OCI-LY7 (cell line): ENCODE results near the gene AKAP7.

Experiments used
- CTCF ChIP-seq: fragments of 200-600 bp; sonication (generic); conservative IDR thresholded peaks from 2 replicates; pipeline ENCODE4 v1.5.1; 2014; ENCODE audit warnings: mild to moderate bottlenecking, antibody characterized with exemption, low read length, moderate library complexity, mixed read lengths
- EZH2phosphoT487 ChIP-seq: fragments of 200-600 bp; sonication (generic); IDR thresholded peaks from 2 replicates; pipeline ENCODE4 v1.6.1; 2018; ENCODE audit warnings: low read depth, borderline replicate concordance, mild to moderate bottlenecking, mixed run types, antibody characterized with exemption, low read length, moderate library complexity, mixed read lengths

DNA sequence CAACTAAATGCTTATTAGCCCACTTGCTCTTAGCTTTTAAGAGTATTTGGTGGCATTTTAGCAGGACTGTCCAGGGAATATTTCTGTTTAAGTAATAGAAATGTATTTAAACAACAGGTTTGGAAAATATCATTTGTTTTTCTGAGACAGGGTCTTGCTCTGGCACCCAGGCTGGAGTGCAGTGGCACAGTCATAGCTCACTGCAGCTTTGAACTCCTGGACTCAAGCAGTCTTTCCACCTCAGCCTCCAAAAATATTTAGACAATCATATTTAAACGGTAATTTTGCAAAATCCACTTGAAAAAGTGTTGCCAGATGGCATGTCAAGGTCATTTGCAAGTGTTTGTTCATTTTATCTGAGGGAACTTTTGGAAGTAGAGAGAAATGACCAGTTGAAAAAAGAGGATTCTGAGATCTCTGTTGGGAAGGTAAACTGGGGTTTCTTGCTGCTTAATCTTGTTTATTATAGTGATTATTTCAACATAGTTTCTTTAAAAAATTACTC, 25.0 kb downstream of the AKAP7 start:
- no peak for TF ChIP-seq CTCF
- no peak for TF ChIP-seq EZH2phosphoT487
